IMR-90 (cell line): ENCODE measurements around the gene CUBN. TPM values are rescaled to one million over a fixed set of nuclear protein-coding genes. Genes with fewer than 3 reads are reported as not detected.

Experiments
- ATAC-seq: fragments of 200-7000 bp; cut with Tn5 transposase; 2 replicates; pipeline ENCODE4 v1.9.1; 2020; ENCODE audit warnings: low read depth, mild to moderate bottlenecking, moderate library complexity
- BruUV-seq: library from RNA; stranded (reverse); fragments of 400-500 nt; replicated peaks from 2 replicates; lab custom pipeline; 2021; lab: Mats Ljungman, UMichigan
- CTCF ChIA-PET: fragments of 300-600 bp; formaldehyde crosslinking; extraction: SDS; loops from one replicate; lab custom pipeline; 2021; ENCODE audit warnings: antibody characterized with exemption; lab: Yijun Ruan, JAX
- POLR2A ChIA-PET: fragments of 300-600 bp; sonication (Branson Sonifier 250); formaldehyde crosslinking; loops from one replicate; lab custom pipeline; 2022; ENCODE audit warnings: antibody characterized with exemption; ENCODE audit not compliant: unreplicated experiment; lab: Charles Lee
- DNase-seq: peaks from one replicate; pipeline ENCODE4 v3.0.0; 2013
- H2AFZ ChIP-seq: replicated peaks from 2 replicates; pipeline ENCODE3; 2013; ENCODE audit warnings: low read length, mild to moderate bottlenecking; ENCODE audit not compliant: poor library complexity
- H2AK5ac ChIP-seq: 2 replicates; pipeline ENCODE4 v1.6.1; 2013; ENCODE audit warnings: low read depth, low read length, inconsistent platforms
- H2AK9ac ChIP-seq: replicated peaks from 2 replicates; pipeline ENCODE3; 2013; ENCODE audit warnings: mild to moderate bottlenecking, low read depth, low read length, moderate library complexity; ENCODE audit not compliant: poor library complexity
- H2BK120ac ChIP-seq: 2 replicates; pipeline ENCODE4 v1.6.1; 2013; ENCODE audit warnings: low read depth, low read length, inconsistent platforms
- H2BK15ac ChIP-seq: 3 replicates; pipeline ENCODE4 v1.6.1; 2013; ENCODE audit warnings: low read depth, low read length, inconsistent platforms
- H2BK20ac ChIP-seq: 2 replicates; pipeline ENCODE4 v1.6.1; 2013; ENCODE audit warnings: low read depth, mild to moderate bottlenecking, inconsistent platforms, low read length, moderate library complexity
- H2BK5ac ChIP-seq: 2 replicates; pipeline ENCODE4 v1.6.1; 2013; ENCODE audit warnings: mild to moderate bottlenecking, low read depth, low read length, inconsistent platforms; ENCODE audit not compliant: poor library complexity, severe bottlenecking
- H3K14ac ChIP-seq: replicated peaks from 2 replicates; pipeline ENCODE4 v1.6.1; 2013; ENCODE audit warnings: low read depth, low read length, inconsistent platforms
- H3K18ac ChIP-seq: 2 replicates; pipeline ENCODE4 v1.6.1; 2013; ENCODE audit warnings: low read depth, low read length, control low read depth
- H3K23ac ChIP-seq: 2 replicates; pipeline ENCODE4 v1.6.1; 2013; ENCODE audit warnings: low read depth, low read length, inconsistent platforms
- H3K27ac ChIP-seq: 2 replicates; pipeline ENCODE4 v1.5.1; 2013; ENCODE audit warnings: mild to moderate bottlenecking, control low read depth, low read length; ENCODE audit not compliant: insufficient read depth
- H3K27me3 ChIP-seq: 2 replicates; pipeline ENCODE4 v1.6.1; 2013; ENCODE audit warnings: low read length; ENCODE audit not compliant: control insufficient read depth, insufficient read depth
- H3K36me3 ChIP-seq: 2 replicates; pipeline ENCODE4 v1.6.1; 2013; ENCODE audit warnings: low read length, mixed read lengths; ENCODE audit not compliant: control insufficient read depth, insufficient read depth
- H3K4ac ChIP-seq: 2 replicates; pipeline ENCODE4 v1.6.1; 2013; ENCODE audit warnings: low read depth, low read length, inconsistent platforms
- H3K4me1 ChIP-seq: 2 replicates; pipeline ENCODE4 v1.6.1; 2013; ENCODE audit warnings: low read length, mixed read lengths; ENCODE audit not compliant: control insufficient read depth, insufficient read depth
- H3K4me2 ChIP-seq: 2 replicates; pipeline ENCODE4 v1.6.1; 2013; ENCODE audit warnings: low read depth, mild to moderate bottlenecking, control low read depth, low read length, moderate library complexity
- H3K4me3 ChIP-seq: 2 replicates; pipeline ENCODE4 v1.5.1; 2013; ENCODE audit warnings: low read depth, mild to moderate bottlenecking, control low read depth, low read length, moderate library complexity; ENCODE audit not compliant: insufficient read depth
- H3K56ac ChIP-seq: 2 replicates; pipeline ENCODE4 v1.6.1; 2013; ENCODE audit warnings: low read length, inconsistent platforms; ENCODE audit not compliant: insufficient read depth; ENCODE audit errors: extremely low read depth
- H3K79me1 ChIP-seq, 2 experiments: 2 replicates each; pipeline ENCODE4 v1.6.1; 2013; ENCODE audit warnings: low read length in 2 of 2, inconsistent platforms in 1 of 2, low read depth in 1 of 2
- H3K9ac ChIP-seq: 2 replicates; pipeline ENCODE4 v1.6.1; 2013; ENCODE audit warnings: low read depth, low read length, control low read depth
- H3K9me1 ChIP-seq: 2 replicates; pipeline ENCODE4 v1.6.1; 2013; ENCODE audit warnings: low read length, inconsistent platforms; ENCODE audit not compliant: insufficient read depth
- H3K9me3 ChIP-seq: 2 replicates; pipeline ENCODE4 v1.6.1; 2013; ENCODE audit warnings: low read length; ENCODE audit not compliant: control insufficient read depth, insufficient read depth
- H4K20me1 ChIP-seq: 2 replicates; pipeline ENCODE4 v1.6.1; 2013; ENCODE audit warnings: low read length, inconsistent platforms; ENCODE audit not compliant: insufficient read depth
- H4K5ac ChIP-seq: 2 replicates; pipeline ENCODE4 v1.6.1; 2013; ENCODE audit warnings: mild to moderate bottlenecking, low read depth, low read length, control low read depth
- H4K8ac ChIP-seq, 2 experiments: 2 replicates each; pipeline ENCODE4 v1.6.1; 2013; ENCODE audit warnings: low read depth in 2 of 2, low read length in 2 of 2, control low read depth in 1 of 2, inconsistent platforms in 1 of 2
- H4K91ac ChIP-seq: 2 replicates; pipeline ENCODE4 v1.6.1; 2013; ENCODE audit warnings: low read depth, low read length, inconsistent platforms; ENCODE audit not compliant: insufficient read depth
- BHLHE40 ChIP-seq: fragments of 150-350 bp; IDR thresholded peaks from 2 replicates; pipeline ENCODE4 v1.6.1; 2016; ENCODE audit warnings: mild to moderate bottlenecking, low read depth, low read length
- CHD1 ChIP-seq: IDR thresholded peaks from 2 replicates; pipeline ENCODE4 v1.6.1; 2012; ENCODE audit warnings: low read depth, low read length, improper control_type of control experiment
- CTCF ChIP-seq: conservative IDR thresholded peaks from 2 replicates; pipeline ENCODE4 v1.5.1; 2012; ENCODE audit warnings: mild to moderate bottlenecking, low read depth, low read length, improper control_type of control experiment
- FOS ChIP-seq: fragments of 150-350 bp; IDR thresholded peaks from 2 replicates; pipeline ENCODE4 v1.6.1; 2016; ENCODE audit warnings: low read depth, low read length
- MXI1 ChIP-seq: IDR thresholded peaks from 2 replicates; pipeline ENCODE4 v1.6.1; 2012; ENCODE audit warnings: low read depth, mild to moderate bottlenecking, low read length, moderate library complexity, borderline replicate concordance
- POLR2A ChIP-seq: IDR thresholded peaks from 2 replicates; pipeline ENCODE4 v1.6.1; 2012; ENCODE audit warnings: mild to moderate bottlenecking, low read depth, low read length
- RAD21 ChIP-seq: IDR thresholded peaks from 2 replicates; pipeline ENCODE4 v1.6.1; 2012; ENCODE audit warnings: low read length, improper control_type of control experiment
- RCOR1 ChIP-seq: IDR thresholded peaks from 2 replicates; pipeline ENCODE4 v1.6.1; 2012; ENCODE audit warnings: mild to moderate bottlenecking, low read length, improper control_type of control experiment; ENCODE audit not compliant: insufficient replicate concordance
- SMC3 ChIP-seq: fragments of 150-350 bp; IDR thresholded peaks from 2 replicates; pipeline ENCODE4 v1.6.1; 2016; ENCODE audit warnings: low read depth, mild to moderate bottlenecking, antibody characterized with exemption, low read length, moderate library complexity
- WGBS, 2 experiments: methylation state at CpG; one replicate each; pipeline versions ENCODE4 v1.1.5 to v1.1.7; 2013; ENCODE audit warnings: missing lambda C conversion rate in 2 of 2; ENCODE audit not compliant: insufficient read length in 1 of 2; ENCODE audit errors: extremely low coverage in 2 of 2; 5-methylcytosine and 5-hydroxymethylcytosine counted together
- dilution Hi-C: fragments of 300-500 bp; cut with HindIII; formaldehyde crosslinking; loops from one replicate; pipeline ENCODE4 v1.14.3; 2018; ENCODE audit warnings: low sequenced_read_pairs; ENCODE audit not compliant: unreplicated experiment
- in situ Hi-C: fragments of 300-500 bp; cut with MboI; formaldehyde crosslinking; loops from 3 replicates; pipeline ENCODE4 v1.14.3; 2019; ENCODE audit warnings: low sequenced_read_pairs, inconsistent platforms, mixed read lengths
- intact Hi-C: fragments of 100-400 bp; cut with micrococcal nuclease; formaldehyde crosslinking; loops from 2 replicates; pipeline ENCODE4 v1.10.0; 2022
- polyA plus RNA-seq, 3 experiments: library from polyadenylated mRNA; depleted of rRNA; stranded (reverse); fragments of >200 nt; gene quantifications; 2 replicates each; pipeline ENCODE4 v1.2.3, GENCODE V29; 2012; ENCODE audit warnings: low replicate concordance in 1 of 3
- total RNA-seq: library from RNA; depleted of rRNA; stranded (reverse); fragments of >200 nt; gene quantifications from 2 replicates; pipeline ENCODE4 v1.2.3, GENCODE V29; 2012
- TF ChIP-seq, protein P1 (sequence below): fragments of 150-350 bp; IDR thresholded peaks from 2 replicates; pipeline ENCODE4 v1.6.1; 2016; ENCODE audit warnings: low read depth, mild to moderate bottlenecking, low read length, moderate library complexity, borderline replicate concordance

CUBN gene
- total and polyA plus RNA-seq, 2 of the 4 experiments (the other 2 are of a cell fraction), result 0.19 to 0.54 TPM

GRCh38 chr10:16905320-16905719 lies 224.3 kb downstream of the CUBN start:
- no peak overlapping the region for H3K14ac ChIP-seq
- dilution Hi-C loops (no loop called here), in situ Hi-C loops (no loop called here), intact Hi-C loops (no loop called here)
- H3K4me3 ChIP-seq, result no peak overlapping the region
- no peak overlapping the region; the same call in 1 of the 2 replicates for H2AK5ac ChIP-seq
- no peak overlapping the region for H3K4me2 ChIP-seq
- H2BK20ac ChIP-seq, result no peak overlapping the region
- no peak overlapping the region for H3K9ac ChIP-seq
- H3K9me3 ChIP-seq, result no peaks in the 10 kb centered on the region
- no peaks in the 10 kb centered on the region for H4K20me1 ChIP-seq
- H4K91ac ChIP-seq, result no peak overlapping the region
- H3K4ac ChIP-seq, result no peak overlapping the region; the same call in 1 of the 2 replicates
- TF ChIP-seq SMC3 (no peak), POLR2A (no peak), FOS (no peak), BHLHE40 (no peak), MXI1 (no peak), CHD1 (no peak), CTCF (no peak), RCOR1 (no peak), RAD21 (no peak)
- TF ChIP-seq, protein P1, sequence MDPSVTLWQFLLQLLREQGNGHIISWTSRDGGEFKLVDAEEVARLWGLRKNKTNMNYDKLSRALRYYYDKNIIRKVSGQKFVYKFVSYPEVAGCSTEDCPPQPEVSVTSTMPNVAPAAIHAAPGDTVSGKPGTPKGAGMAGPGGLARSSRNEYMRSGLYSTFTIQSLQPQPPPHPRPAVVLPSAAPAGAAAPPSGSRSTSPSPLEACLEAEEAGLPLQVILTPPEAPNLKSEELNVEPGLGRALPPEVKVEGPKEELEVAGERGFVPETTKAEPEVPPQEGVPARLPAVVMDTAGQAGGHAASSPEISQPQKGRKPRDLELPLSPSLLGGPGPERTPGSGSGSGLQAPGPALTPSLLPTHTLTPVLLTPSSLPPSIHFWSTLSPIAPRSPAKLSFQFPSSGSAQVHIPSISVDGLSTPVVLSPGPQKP, result no peak
- no peaks in the 10 kb centered on the region for H3K36me3 ChIP-seq
- 0 out of 2 replicates have a peak overlapping the region, but pooled peaks have one; percentile 29 for H3K18ac ChIP-seq
- ChIA-PET POLR2A (no interaction called here), CTCF (interaction anchor here (1.5 kb wide), 1 partner anchor 35 kb away, joined by 3 read pairs; no protein-coding TSS in a partner anchor)
- H2BK5ac ChIP-seq, result no peak overlapping the region
- H2AFZ ChIP-seq, result no peak overlapping the region
- 0 out of 2 replicates have a peak, but pooled peaks cover 2% of the 10 kb centered on the region for H3K9me1 ChIP-seq
- no peak overlapping the region for H3K27ac ChIP-seq
- no peak overlapping the region for H2AK9ac ChIP-seq
- no peak overlapping the region for H2BK15ac ChIP-seq
- no peak overlapping the region; the same call in 1 of the 2 replicates for H3K23ac ChIP-seq
- WGBS, 2 experiments, result 97% methylated on average over 5 of the region's 8 CpGs; no CpG with 5 or more reads in 1 of the 2 experiments
- DNase-seq (no peak), ATAC-seq (no peak)
- H2BK120ac ChIP-seq, result no peak overlapping the region
- no TSS peak for BruUV-seq
- no peaks in the 10 kb centered on the region for H3K79me1 ChIP-seq
- H4K8ac ChIP-seq, result no peak overlapping the region
- H3K56ac ChIP-seq, result no peak overlapping the region
- H3K4me1 ChIP-seq, result peaks cover 3% of the 10 kb centered on the region; the same call in 1 of the 2 replicates
- no peak overlapping the region; the same call in 1 of the 2 replicates for H4K5ac ChIP-seq
- no peaks in the 10 kb centered on the region for H3K27me3 ChIP-seq
